ENCODE results near the gene TENT4A. TPM values are rescaled to one million over a fixed set of nuclear protein-coding genes. Genes with fewer than 3 reads are reported as not detected.
"Not testable (repeated sequence)": the region's sequence is repeated elsewhere in the genome, so short reads cannot be mapped to it uniquely, and the experiment has no call there.

Gene TENT4A
- 6.9 and 8.0 TPM in 2 replicates for total RNA-seq

DNA sequence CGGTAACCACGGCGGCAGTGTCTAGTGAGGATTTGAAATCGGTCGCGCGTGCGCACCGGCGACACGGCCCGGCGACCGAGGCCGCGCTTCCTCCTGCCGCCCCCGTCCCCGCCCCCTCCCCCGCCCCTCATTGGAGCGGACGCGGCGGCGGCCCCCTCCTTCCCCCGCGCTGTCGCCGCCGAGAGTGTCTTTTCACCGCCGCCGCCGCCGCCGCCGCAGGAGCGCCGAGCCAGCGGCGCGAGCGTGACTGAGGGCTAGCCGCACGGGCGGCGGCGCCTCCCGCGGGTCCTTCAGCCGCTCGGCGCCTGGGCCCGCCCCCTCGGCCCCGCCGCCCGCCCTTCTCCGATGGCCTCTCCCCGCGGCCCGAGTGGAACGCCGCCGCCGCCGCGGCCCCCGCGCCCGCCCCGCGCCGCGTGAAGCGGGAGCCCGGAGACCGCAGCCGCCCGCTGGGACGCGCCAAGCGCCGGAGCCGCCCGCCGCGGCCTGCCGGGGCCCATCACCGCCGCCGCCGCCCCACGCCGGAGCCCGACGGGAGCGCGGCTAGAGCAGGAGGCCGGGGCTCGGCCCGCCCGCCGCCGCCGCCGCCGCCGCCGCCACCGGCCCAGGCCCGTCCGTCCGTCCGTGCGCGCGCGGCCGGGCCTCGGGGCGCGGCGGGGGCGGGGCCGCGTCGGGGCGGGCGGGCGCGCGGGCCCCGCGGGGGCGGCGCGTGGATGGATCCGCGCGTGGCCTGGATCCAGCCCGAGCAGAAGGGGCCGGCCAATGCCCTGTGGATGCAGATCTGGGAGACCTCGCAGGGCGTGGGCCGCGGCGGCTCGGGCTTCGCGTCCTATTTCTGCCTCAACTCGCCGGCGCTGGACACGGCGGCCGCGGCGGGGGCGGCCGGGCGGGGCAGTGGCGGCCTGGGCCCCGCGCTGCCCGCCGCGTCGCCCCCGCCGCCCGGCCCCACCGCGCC lies at the start of gene TENT4A:
TSS of gene TENT4A (plus strand) at position 159 of the 952 bp plus-strand sequence. CDS start at position 711, 552 bp downstream.
- peak in 1 of 2 donors; percentile 32 for DNase-seq (ENCODE audit: low read depth in 2 of 2)

DNA sequence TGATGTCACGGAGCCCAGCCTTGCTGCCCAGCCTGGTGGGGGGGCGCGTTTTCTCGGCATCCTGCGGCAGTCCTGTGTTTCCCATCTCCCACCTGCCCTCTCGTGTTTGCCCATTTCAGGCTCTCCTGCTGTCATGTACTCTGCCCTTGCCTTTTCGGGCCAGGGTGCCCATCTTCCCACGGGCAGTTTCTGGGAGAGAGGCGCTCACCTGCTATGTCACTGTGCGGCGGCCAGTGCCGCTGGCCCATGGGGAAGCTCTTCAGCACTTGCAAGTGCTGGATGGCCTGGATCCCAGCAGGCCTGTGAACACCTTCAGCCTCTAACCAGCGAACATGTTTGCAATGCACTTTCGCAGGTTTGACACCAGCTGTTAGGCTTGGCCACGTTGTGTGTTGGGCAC lies 46.5 kb upstream of the TENT4A start:
- DNase-seq (ENCODE audit: low read depth in 2 of 2) = no peak

DNA sequence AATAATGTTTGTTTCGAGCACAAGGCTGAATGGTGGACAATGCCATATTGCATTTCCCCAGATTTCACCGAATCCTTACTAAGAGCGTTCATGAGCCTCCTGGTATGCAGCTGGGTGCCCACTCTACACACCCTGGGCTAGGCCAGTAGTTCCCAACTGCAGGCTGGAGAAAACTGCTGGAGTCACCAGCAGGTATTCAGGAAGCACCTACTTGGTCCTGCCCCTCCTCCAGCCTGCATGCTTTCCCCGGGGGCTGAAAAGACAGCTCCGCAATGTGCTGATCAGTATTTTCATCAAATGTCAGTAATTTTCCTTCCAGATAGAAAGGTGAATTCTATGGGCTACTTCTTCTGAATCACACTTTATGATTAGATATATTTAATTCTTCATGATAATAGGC lies 45.6 kb upstream of the TENT4A start:
- no peak for DNase-seq (ENCODE audit: low read depth in 2 of 2)

DNA sequence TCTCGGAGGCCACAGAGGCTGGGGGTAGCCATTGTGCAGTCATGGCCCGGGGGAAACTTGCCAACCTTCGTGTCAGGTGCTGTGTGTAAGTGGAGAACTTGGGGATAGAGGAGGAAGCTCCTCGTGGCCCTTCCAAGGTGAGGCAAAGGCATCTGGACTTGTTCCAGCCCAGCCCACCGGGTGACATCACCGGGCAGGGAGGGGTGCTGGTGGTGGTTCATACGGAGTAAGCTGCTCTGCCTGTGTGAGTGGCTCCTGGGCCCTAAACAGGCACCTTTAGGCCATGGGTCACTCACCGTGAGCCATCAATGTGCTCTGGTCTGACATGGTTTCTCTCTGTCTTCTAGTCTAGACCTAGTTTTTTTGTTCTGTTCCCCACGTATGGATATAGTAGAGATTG lies 44.5 kb upstream of the TENT4A start:
- not testable (repeated sequence) for DNase-seq (ENCODE audit: low read depth in 2 of 2)

DNA sequence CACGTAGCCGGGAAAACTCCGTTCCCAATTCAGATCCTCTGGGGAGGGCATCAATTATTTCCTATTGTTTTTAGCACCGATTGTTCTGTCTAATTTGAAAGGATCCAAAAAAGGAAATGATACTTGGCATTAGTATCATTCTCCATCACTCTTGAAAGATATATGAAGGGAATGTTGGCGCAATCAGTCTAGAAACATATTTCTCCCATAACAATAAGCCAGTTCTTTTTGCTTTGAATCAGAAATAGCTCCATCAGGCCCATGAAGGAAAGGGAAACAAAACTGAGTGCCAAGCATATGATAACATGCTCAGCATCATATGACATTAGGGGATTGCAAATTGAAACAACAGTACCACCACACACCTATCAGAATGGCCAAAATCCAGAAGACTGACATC lies 40.2 kb upstream of the TENT4A start:
- DNase-seq (ENCODE audit: low read depth in 2 of 2) = peak; percentile 55 to 61

DNA sequence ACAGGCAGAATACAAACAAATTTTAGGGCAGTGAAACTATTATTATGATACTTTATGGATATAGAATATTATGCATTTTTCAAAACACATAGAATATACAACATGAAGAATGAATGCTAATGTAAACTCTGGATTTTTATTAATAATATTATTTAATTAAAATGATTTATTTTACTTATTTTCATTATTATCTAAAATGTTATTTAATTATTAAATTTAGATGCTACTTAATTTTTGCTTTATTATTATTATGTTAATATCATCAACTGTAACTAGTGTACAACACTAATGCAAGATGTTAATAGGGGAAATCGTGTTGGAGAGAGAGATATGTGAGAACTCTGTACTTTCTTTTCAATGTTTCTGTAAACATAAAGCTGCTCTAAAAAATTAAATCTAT lies 39.3 kb upstream of the TENT4A start:
- no peak for DNase-seq (ENCODE audit: low read depth in 2 of 2)

DNA sequence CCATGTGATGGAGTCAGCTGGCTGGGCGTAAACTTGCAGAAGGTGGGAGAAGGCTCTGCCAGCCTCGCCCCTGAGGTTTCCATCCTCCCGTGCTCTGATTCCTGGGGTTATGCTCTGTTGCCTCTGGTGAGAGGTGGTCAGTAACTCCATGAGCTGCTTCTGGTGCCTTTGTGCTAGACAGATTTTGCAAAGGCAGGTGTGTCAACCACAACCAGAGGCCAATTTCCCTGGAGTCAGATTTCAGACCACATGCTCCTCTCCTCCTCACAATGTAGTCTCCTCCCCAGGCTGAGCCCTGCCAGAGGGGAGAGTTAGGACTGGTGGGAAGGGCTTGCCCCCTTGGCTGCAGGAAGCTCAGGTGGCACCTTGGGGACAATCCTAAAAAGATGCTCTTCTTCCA lies 38.8 kb upstream of the TENT4A start:
- no peak for DNase-seq (ENCODE audit: low read depth in 2 of 2)

DNA sequence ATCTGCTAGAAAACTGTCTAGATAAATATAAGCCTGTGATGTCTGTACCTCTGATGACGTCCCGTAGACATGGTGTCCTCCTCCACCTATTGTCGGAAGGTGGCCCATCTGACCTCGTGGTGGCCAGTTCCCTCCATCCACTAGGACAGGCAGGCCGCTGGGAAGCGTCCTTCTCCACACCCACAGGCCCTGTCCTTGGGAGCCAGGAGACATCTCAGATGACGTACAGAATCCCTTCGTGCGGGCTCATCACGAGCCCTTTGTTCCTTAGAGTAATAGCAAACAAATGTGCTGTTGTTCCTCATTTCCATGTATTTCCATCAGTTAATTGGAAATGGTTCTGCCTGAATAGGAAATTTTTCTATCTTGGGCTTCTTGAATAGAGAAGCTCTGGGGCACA lies 38.3 kb upstream of the TENT4A start:
- DNase-seq (ENCODE audit: low read depth in 2 of 2) = no peak

DNA sequence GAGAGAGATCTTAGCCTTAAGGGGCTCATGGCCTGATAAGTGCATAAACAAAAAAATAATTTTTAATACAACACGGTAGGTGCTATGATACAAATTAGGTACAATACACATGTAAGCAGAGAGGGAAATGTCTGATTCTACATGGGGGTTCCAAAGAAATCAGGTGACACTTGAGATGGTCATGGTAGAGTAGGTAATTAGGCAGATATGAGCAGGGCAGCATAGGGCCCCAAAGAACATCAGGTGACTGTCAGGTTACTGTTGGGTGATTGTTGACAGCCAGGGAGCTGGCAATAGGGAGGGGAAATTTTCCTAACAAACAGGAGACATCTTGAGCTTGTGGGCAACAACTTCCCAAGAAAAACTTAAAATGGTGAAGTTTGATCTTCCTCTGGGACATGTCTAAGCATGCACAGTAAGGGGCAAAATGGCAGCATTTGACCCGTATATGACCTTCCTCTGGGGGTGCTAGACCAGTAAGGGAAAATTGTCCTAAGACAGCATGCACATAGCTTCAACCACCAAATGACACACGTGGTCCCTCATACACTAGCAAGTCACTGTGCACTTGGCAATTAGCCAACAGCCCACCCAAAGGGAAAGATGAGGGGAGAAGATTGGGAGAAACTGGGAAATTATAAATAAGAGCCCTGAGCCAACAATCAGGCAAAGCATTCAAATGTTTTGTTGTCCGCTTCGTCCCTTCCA lies 37.3 kb upstream of the TENT4A start:
- DNase-seq (ENCODE audit: low read depth in 2 of 2) = no peak

DNA sequence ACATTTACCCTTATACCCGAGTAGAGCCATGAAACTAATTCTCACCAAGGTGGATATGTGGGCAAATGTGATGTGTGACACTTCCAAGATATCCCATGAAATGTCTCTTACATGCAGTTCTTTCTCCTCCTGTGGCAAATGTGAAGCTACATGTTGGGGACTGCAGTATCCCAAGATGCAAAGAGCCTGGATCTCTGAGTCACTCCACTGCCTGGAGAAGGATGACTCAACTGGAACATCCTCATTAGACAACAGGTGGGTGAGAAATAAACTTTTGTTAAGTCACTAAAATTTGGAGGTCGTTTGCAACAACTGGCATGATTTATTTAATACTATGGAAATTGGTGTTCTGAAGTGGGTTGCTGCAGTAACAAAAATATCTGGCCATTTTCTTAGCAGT lies 36.5 kb upstream of the TENT4A start:
- DNase-seq (ENCODE audit: low read depth in 2 of 2) = no peak

DNA sequence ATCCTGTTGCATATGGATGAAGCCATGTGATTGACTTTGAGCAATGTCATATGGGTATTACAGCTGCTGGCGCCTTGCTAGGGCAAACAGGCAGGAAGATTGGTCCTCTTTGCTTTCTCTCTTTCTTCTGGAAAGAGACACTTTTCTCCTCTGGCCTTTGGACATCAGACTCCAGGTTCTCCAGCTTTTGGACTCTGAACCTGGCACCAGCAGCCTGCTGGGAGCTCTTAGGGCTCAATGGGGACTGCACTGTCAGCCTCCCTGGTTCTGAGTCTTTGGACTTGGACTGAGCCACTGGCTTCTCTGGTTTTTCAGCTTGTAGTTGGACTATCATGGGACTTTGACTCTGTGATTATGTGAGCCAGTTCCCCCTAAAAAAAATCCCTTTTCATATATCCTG lies 34.8 kb upstream of the TENT4A start:
- no peak for DNase-seq (ENCODE audit: low read depth in 2 of 2)

DNA sequence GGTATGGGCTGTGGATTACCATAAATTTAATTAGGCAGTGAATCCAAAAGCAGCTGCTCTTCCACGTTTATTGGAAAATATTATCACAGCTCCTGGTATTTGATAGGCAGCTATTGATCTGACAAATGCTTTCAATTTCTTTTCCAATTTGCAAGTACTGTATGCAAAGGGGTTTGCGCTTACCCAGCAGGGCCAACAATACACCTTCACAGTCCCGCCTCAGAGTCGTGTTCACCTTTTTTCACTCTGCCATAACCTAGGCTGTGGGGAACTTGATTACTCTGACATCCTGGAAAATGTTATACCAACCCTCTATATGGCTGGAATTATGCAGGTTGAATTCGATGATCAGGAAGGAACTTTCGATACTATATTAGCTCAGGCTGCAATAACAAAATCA lies 32.3 kb upstream of the TENT4A start:
- DNase-seq (ENCODE audit: low read depth in 2 of 2) = no peak

DNA sequence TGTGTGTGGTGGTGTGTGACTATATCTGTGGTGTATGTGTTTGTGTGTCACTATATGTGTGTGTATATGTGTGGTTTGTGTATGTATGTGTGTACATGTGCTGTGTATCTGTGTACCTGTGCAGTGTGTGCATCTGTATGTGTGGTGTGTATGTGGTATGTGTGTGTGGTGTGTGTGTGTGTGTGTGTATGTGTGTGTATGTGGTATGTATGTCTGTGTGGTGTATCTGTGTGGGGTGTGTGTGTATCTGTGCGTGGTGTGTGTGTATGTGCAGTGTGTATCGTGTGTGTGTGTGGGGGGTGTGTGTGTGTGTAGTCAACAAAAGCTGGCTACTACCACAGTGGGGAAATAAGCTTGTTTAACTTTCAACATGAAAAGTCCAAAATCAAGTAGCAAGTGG lies 31.6 kb upstream of the TENT4A start:
- DNase-seq (ENCODE audit: low read depth in 2 of 2) = no peak

DNA sequence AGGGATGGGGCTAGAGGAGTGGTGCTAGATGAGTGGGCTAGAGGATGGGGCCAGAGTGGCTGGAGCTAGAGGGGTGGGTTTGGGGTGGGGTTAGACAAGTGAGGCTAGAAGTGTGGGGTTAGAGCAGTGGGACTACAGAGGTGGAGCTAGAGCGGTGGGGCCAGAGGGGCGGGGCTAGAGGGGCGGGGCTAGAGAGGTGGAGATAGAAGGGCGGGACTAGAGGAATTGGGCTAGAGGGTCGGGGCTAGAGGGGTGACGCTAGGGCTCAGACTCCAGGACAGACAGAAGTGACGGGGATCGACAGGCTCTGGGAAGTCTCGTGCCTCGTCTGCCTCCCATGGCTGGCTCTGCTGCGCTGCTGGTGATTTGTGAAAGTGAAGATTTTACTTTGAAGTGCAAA lies 31.0 kb upstream of the TENT4A start:
- DNase-seq (ENCODE audit: low read depth in 2 of 2) = no peak

DNA sequence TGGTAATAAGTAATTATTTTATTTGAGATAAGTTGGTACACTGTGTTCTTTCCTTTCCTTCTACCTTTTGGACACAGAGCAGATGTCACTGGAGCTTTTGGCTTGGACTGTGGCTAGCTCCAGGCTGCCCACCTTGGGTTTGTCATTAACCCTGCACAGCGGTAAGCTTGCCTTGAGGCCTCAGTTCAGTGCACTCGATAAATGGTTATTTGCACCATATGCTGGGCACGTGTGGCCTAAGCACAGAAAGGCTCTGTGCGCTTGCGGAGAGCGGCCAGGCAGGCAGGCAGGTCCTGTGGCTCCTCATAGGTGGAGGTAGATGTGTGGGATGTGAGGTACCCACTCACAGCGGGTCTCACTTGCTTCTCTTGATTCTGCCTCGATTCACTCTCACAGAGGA lies 30.0 kb upstream of the TENT4A start:
- DNase-seq (ENCODE audit: low read depth in 2 of 2) = no peak

DNA sequence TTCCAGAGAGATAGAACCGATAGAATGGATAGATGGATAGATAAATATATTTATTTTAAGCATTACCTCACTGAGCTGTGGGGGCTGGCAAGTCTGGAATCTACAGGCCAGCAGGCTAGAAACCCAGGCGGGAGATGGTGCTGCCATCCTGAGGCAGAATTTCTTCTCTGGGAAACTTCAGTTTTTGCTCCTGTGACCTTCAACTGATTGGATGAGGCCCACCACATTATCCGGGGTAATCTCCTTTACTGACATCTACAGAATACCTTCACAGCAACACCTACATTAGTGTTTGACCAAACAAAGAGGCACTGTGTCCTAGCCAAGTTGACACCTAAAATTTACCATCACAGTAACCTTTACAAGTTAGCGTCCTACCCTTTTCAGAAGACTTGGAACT lies 29.2 kb upstream of the TENT4A start:
- no peak for DNase-seq (ENCODE audit: low read depth in 2 of 2)

DNA sequence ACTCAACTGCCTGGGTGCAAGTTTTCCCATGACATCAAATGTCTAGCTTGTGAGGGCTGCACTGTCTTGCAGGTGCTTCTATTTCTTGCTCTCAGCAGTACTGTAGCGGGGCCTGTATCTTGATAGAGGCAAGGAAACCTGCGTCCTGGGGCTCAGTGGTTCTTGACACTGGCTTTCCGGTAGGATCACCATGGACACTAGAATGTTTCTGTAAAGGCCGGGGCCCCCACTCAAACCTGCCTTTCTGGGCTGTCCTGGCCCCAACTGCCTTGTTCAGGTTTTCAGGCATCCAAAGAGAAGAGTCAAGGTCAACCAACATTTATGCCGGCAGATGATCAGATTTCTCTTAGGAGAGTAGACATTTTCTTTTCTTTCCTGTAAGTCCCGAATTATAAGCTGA lies 26.7 kb upstream of the TENT4A start:
- DNase-seq (ENCODE audit: low read depth in 2 of 2) = no peak

DNA sequence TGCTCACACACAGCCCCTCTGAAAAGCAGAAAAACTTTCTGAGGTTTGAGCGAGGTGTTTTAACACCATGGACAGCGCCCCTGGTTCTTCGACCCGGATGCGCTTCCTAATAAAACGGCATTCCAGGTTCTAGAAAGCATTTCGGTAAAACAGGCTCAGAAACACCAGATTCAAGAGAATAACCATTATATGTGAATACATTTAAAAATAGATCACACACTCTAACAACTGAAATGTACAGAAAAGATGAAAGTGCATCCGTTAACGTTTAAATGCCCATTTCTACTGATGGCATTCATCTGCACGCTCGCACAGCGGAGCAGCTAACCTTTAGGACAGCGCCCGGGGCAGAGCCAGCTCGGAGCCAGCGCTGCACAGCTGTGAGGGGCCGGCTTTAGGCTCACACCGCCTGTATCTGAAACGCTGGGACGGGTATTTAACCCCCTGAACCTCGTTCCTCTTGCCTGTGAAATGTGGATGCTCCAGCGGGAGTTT lies 26.3 kb upstream of the TENT4A start:
- peak; percentile 43 to 62 for DNase-seq (ENCODE audit: low read depth in 2 of 2)

DNA sequence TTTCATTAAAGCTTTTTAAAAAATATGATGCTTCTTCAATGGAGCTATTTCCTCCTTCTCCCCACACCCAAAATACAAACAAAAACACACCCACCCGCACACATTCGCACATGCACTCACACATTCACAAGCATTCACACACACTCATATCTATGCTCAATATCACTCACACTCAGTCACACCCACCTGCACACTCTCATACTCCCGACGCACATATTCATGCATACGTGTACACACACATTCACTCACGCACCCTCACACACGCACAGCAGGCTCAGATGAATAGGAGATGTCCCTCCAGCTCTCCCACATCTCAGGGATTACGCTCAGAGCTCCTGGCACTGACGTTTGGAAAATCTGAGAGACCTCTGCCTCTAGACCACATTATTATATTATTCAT lies 25.7 kb upstream of the TENT4A start:
- no peak for DNase-seq (ENCODE audit: low read depth in 2 of 2)

DNA sequence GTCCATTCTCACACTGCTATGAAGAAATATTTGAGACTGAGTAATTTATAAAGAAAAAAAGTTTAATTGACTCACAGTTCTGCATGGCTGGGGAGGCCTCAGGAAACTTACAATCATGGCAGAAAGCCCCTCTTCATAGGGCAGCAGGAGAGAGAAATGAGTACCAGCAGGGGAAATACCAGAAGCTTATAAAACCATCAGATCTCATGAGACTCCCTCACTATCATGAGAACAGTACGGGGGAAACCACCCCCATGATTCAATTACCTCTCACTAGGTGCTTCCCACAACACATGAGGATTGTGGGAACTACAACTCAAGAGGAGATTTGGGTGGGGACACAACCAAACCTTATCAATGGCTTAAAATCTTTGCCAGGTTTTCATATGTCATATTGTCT lies 20.3 kb upstream of the TENT4A start:
- no peak for DNase-seq (ENCODE audit: low read depth in 2 of 2)

DNA sequence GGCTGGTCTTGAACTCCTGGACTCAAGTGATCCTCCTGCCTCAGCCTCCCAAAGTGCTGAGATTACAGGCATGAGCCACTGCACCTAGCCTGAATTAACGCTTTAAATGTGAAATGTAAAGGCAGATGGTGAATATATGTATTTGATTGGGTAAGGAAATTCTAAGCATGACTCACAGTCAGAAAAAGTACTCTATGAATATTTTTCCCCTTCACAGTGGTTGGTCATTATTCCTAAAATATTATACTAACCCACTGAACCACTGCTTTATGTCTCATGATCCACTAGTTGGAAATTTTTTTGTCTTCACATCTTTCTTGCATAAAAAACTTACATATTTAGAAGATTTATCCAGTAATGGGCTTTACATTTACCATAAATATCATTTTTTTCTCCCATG lies 14.5 kb upstream of the TENT4A start:
- DNase-seq (ENCODE audit: low read depth in 2 of 2) = no peak

DNA sequence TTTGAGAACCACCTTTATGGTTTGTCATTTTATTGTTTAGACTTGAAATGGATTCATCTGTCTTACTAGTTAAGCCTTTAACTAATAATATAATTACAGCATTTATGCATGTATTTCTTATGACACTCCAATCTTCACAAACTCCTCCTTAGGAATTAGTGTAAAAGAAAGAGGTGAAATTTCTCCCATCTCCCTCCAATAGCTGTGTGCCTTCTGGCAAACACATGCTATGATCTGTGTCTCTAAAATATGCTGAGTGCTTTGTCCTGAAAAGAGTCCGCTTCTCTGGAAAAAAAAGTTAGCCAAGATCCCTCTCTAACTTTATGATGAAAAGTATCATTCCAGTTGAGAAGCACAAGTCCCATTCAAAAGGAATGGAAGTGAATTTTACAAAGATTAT lies 13.9 kb upstream of the TENT4A start:
- DNase-seq (ENCODE audit: low read depth in 2 of 2) = no peak

Data from dermis microvascular lymphatic vessel endothelial cell (primary cell).